ENCODE data around the gene TBXAS1.

DNA sequence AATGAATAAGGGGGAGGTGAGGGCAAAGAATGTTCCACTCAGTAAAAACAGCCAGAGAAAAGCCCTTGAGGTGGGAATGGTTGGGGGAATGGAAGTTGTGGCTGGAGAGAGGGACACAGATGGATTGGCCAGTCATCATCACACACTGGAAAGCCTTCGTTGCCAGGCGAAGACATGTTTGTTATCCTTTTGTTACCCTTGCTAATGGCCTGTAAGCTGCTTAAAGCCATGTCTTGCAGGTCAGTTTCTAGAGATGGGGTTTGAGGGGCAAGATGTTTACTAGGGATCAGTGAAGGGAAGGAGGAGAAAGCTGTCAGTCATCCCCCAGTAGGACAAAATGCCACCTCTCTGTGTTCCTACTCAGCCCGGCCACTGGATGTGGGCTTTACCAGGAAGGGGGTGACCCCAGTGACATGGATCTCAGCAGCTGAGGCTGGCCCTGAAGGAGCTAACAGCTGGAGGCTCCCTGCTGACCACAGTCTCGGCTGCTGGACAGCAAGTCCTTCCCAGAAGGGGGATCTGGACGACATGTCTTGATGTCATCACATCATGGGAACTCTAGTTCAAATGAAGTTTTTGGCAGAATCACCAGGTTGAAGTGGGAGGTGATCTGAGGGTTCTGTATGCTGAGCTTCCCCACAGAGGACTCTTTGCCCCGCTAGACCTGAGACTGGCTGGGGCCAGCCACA, 66.2 kb downstream of the TBXAS1 start:
- TF ChIP-seq EZH2phosphoT487 (IDR thresholded peaks at IDR 0.05; ENCODE audit: borderline replicate concordance, low read length), result no peak
- TF ChIP-seq CTCF (IDR thresholded peaks at IDR 0.05; ENCODE audit: low read depth, low read length, poor library complexity, severe bottlenecking), result no peak

Measured in DOHH2 (cell line).